Dermis lymphatic vessel endothelial cell (primary cell): ENCODE measurements around the gene CDH7. TPM values are rescaled to one million over a fixed set of nuclear protein-coding genes. Genes with fewer than 3 reads are reported as not detected.

Source experiments
- total RNA-seq: library from RNA; depleted of rRNA; stranded (reverse); fragments of >200 nt; gene quantifications from 2 replicates; pipeline ENCODE4 v1.2.1, GENCODE V29; 2014

The CDH7 gene, protein sequence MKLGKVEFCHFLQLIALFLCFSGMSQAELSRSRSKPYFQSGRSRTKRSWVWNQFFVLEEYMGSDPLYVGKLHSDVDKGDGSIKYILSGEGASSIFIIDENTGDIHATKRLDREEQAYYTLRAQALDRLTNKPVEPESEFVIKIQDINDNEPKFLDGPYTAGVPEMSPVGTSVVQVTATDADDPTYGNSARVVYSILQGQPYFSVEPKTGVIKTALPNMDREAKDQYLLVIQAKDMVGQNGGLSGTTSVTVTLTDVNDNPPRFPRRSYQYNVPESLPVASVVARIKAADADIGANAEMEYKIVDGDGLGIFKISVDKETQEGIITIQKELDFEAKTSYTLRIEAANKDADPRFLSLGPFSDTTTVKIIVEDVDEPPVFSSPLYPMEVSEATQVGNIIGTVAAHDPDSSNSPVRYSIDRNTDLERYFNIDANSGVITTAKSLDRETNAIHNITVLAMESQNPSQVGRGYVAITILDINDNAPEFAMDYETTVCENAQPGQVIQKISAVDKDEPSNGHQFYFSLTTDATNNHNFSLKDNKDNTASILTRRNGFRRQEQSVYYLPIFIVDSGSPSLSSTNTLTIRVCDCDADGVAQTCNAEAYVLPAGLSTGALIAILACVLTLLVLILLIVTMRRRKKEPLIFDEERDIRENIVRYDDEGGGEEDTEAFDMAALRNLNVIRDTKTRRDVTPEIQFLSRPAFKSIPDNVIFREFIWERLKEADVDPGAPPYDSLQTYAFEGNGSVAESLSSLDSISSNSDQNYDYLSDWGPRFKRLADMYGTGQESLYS
- not detected in 2 replicates for total RNA-seq

DNA sequence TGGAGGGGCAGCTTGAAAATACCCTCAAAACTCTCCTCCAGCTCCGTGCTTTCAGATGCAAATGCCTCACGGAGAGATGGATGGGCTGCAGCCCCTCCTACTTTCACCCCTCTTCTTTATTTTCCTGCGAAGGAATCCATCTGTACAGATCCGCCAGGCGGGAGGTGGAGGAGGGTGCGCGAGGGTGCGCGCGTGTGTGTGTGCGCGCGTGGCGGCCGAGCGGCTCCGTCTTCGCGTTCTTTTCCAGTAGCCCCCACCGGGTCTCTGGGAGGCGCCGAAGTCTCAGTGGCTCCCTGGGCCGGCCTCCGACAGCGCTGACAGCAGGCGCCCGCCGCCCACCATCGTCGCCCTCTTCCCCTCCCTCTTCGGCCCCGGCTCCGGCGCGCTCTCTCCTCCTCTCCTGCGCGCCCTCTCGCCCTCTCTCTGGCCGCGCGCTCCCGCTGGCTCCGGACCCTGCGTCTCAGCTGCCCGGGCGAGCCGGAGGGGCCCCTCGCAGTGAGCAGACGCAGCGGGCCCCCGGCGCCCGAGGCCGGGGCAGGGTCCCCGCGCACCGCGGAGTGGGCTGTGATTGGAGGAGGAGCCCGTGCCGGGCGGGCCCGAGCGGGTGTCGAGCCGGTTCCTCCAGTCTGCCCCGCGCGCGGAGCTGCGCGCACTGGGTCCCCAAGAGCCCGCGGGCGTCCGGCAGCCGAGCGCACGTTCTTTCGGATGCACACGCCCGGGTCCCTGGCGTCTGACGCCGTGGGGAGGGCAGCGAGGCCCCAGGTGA lies at the start of gene CDH7:
Gene CDH7 (plus strand): TSS at position 624 of the 766 bp plus-strand sequence. CDS start 11,831 bp downstream, outside the sequence.

